GM19239 (cell line): ENCODE measurements around the gene CCDC117.
"Not testable (repeated sequence)": the region's sequence is repeated elsewhere in the genome, so short reads cannot be mapped to it uniquely, and the experiment has no call there.

Experiments
- DNase-seq: peaks from one replicate; pipeline ENCODE4 v3.0.0; 2011; ENCODE audit warnings: low spot score; ENCODE audit not compliant: insufficient read length
- FAIRE-seq: peaks from 2 replicates; lab custom pipeline; 2011; peaks lifted over from hg19 to GRCh38; lab: Jason Lieb, UNC

CCDC117 gene

DNA sequence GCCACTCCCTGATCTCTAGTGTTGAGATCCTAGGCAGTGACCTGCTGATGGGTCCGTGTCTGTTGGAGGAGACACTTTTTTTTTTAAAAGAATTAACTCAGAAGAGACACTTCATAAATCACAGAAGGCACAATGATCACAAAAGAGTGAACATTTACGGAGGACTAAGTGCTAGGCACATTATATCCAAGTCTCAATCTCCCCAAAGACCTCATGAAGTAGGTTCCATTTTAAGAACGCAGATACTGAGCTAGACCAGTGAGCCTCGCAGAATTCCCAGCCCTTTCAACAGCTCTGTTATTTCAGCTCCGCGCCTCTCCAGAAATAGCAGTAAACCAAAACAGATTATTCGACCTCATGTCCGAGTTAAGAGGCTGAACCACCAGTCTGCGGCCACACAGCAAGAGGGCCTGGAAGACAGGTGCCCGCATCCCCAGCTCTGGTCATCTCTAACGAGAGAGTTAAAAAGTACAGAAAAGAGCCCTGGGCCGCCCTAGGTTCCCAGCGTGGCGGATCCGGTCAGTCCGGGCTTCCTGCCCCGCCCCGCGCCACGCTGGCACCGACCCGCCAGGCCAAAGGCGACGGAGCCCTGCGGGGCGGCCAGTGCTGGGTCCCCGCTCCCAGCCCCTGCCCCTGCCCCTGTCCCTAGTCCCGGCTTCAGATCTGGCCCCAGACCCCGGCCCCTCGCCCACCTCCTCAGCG is 27.3 kb downstream of the CCDC117 start:
- DNase-seq, result no peak
- FAIRE-seq, result peak; percentile 74

DNA sequence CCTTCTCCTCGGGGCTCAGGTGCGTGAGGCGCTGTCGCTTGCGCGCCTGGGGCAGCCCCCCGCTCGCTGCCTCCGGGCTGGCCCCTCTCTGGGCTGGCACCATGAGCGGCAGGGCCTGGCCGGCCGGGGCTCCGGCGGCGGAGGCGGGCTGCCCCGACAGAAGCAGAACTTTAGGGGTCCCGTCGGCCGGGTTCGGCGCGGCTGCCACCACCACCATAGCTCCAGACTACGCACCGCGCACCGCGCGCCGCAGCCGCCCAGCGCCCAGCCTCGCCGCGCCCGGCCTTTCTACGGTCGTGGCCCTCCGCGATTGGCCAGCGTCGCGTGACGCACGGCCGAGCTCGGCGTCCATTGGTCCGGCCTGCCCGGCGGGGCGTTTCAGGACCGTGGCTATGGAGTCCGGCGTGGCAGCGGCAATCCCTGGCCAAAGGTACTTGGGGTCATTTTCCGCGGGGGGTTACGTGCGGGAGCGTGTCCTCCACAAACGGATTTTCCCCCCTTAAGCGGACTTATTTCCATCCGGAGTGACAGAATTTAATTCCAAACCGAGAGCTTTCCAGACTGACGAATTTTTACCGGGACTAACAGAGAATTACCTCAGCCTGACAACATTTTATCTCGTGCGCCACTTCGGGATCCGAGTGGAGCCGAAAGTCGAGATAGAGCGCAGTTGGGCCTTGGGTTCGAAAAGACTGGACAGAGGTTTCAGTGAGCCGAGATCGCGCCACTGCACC is 28.0 kb downstream of the CCDC117 start, which contains the start of gene XBP1:
Gene XBP1, minus strand, starts transcription at position 262 of the 734 bp plus-strand sequence.
- peak; percentile 80 for DNase-seq
- peak; percentile 82 for FAIRE-seq

DNA sequence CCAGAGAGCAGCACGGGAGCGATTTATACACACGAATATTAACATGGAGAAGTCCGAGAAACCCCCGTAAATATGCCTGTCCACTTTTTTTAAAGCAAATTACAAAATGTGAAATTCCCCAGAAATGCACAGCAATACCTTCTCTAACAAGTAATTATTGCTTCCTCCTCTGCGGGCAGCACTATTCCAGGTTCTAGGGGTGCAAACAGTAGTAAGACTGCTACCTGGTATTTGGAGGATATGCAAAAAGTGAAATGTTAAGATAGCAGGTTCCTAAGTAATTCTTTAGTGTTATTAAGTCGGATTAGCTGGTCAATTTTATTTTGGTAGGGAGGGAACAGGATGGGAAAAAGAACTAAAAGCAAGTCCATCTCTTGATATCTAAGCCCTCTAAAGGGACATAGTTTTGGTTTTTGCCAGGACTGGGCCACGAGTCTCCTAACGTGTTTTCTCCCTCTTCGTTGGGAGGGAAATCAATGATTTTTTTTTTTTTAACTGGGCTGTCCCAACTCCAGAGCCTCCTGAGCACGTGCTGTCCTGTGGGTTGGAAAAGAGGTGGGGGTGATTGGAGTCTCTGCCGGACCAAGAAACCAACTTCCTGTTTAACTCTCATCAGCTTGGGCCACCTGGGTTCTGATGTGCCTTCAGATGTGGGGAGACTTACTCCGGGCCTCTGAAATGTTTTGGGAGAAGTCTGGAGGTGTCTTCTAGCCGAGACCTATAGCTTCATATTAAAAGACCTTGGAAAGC is 29.5 kb downstream of the CCDC117 start:
- FAIRE-seq, result peak; percentile 70
- DNase-seq, result no peak

GRCh38 chr22:28802595-28803123 is 30.2 kb downstream of the CCDC117 start:
- DNase-seq, result no peak
- FAIRE-seq, result no peak

GRCh38 chr22:28805426-28805825 is 32.9 kb downstream of the CCDC117 start:
- not testable (repeated sequence) for DNase-seq, FAIRE-seq

DNA sequence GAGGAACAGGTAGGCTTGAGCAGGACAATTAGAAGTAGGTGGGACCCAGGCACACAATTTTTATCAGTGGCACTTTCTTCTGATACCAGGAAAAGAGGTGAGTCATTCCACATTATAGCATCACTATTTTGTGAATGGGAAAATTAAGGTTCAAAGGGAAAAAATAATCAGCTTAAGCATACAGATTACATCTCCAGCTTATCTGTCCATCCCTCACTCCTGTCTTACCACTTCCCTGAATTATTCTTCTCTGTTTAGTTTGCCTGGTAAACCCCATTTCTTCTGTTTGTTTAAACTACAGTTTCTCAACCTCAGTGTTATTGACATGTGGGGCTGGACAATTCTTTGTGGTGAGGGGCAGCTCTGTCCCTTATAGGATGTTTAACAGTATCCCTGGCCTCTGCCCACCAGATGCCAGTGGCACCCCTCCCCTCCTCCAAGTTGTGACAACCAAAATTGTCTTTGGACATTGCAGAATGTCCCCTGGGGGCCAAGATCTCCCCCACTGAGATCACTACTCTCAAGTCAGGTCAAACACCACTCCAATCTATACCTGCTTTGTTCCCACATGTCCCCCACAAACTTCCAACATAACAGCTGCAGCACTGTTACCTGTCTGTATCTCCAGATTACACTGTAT is 36.3 kb downstream of the CCDC117 start:
- DNase-seq, result no peak
- FAIRE-seq, result no peak

- DNase-seq (no peak), FAIRE-seq (peak; percentile 64)
Measured at GRCh38 chr22:28810821-28811491, 38.5 kb downstream of the CCDC117 start.

DNA sequence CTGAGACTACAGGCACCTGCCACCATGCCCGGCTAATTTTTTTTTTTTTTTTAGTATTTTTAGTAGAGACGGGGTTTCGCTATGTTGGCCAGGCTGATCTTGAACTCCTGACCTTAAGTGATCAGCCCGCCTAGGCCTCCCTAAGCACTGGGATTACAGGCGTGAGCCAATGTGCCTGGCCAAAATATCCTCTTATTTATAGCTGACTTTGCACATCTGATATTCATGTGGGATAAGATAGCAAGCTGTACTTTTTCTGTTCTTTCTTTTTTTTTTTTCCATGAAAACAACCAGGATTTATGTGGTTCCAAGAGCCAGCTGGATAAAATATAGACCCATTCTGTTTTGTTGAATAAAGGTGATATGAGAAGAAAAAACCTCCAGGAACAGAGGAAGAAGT is 40.0 kb downstream of the CCDC117 start:
- DNase-seq (no peak), FAIRE-seq (no peak)

- no peak for FAIRE-seq
- no peak for DNase-seq
Measured at GRCh38 chr22:28813772-28814518, 41.5 kb downstream of the CCDC117 start.

- FAIRE-seq (no peak), DNase-seq (no peak)
Measured at GRCh38 chr22:28815111-28815510, 42.6 kb downstream of the CCDC117 start.

DNA sequence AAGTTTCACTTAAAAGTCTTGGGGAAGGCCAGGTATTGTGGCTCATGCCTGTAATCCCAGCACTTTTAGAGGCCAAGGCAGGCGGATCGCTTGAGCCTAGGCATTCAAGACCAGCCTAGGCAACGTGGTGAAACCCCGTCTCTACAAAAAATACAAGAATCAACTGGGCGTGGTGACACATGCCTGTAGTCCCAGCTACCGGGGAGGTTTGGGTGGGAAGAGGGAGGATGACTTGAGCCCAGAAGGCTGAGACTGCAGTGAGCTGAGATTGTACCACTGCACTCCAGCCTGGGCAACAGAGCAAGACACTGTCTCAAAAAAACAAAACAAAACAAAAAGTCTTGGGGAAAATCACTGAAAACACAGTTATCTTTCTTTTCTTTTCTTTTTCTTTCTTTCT is 43.2 kb downstream of the CCDC117 start:
- no peak for FAIRE-seq
- no peak for DNase-seq

- DNase-seq, result no peak
- FAIRE-seq, result no peak
Measured at GRCh38 chr22:28817064-28817463, 44.6 kb downstream of the CCDC117 start.

GRCh38 chr22:28817919-28818859 is 45.7 kb downstream of the CCDC117 start:
- peak; percentile 39 for FAIRE-seq
- no peak for DNase-seq

DNA sequence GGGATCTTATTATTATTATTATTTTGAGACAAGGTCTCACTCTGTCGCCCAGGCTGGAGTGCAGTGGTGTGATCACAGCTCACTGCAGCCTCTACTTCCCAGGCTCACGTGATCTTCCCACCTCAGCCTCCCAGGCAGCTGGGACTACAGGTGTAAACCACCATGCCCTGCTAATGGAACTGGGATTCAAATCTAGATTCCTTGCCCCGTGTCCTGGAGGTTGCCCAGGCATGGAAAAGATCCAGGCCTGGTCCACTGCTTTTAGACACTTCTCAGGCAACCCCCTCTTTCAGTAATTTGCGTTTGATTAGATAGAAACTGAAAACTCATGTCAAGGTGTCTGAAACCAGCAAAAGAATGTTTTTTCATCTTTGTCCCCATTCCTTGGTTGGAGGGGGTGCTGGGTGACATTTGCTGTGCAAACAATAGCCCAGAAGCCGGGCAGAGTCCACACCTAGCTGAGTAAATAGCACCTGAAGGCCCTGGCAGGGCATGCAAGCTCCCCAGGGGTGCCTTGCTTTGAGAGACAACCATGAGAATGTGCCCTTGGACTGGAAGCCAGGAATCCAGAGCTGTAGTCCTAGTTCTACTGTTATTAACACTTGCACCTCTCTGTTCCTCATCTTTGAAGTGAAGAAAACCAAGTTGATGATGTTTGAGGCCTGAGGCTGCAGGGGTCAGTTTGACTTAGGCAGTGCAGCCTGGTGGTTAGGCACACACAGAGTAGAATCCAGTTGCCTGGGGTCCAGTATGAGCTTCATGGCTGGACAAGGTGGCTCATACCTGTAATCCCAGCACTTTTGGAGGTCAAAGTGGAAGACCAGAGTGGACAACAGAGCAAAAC is 47.0 kb downstream of the CCDC117 start:
- peak; percentile 90 for FAIRE-seq
- no peak for DNase-seq

DNA sequence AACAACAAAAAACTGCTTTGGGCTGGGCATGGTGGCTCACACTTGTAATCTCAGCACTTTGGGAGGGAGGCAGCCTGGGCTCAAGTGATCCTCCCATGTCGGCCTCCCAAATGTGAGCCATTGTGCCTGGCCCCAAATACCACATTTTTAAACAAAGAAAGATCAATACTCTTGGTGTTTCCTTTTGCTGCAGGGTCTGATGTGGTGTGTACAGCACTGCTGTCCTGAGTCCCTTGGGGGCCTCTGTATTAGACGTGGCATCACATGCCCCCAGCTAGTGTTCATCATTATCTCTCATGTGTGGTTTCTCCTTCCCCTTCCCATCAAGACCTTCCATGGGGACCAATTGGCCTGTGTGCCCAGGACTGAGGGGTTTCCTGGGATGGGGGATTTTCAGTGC is 48.4 kb downstream of the CCDC117 start:
- FAIRE-seq (no peak), DNase-seq (no peak)

- DNase-seq, result no peak
- no peak for FAIRE-seq
Measured at GRCh38 chr22:28821452-28821851, 49.0 kb downstream of the CCDC117 start.

DNA sequence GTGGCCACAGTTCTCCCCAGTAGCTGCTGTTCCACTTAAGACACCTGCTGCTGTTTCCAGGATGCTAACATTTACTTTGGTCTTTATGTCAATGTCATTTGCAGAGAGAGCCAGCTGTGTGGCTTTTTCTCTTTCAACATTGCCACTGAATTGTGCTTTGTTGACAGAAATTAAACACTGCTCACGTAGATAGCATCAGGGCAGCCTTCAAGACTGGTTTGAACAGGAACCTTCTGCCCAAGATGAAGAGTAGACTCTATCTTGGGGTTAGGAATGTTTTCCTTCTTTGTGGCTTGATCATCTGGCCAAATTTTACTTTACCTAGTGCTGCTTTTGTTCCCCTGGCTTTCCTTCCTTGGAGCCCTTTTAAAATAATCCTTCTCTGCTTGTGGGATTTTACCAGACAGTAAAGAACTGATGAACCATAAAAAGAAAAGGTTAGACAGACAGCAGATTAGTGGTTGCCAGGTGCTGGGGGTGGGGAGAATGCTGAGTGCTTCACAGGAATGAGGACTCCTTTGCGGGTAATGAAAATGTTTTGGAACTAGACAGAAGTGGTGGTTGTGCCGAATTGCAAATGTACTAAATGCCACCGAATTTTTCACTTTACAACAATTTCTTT is 50.5 kb downstream of the CCDC117 start:
- FAIRE-seq (no peak), DNase-seq (no peak)
